GM12878 (cell line): ENCODE data around the gene ERG. TPM values are rescaled to one million over a fixed set of nuclear protein-coding genes. Genes with fewer than 3 reads are reported as not detected.

Source experiments
- ATAC-seq: fragments of 200-7000 bp; cut with Tn5 transposase; 3 replicates; pipeline ENCODE4 v1.9.1; 2020; ENCODE audit warnings: mild to moderate bottlenecking, moderate library complexity
- BruUV-seq: library from RNA; stranded (reverse); fragments of 400-500 nt; replicated peaks from 2 replicates; lab custom pipeline; 2021; lab: Mats Ljungman, UMichigan
- CTCF ChIA-PET: fragments of 300-600 bp; sonication (Branson Sonifier 250); formaldehyde crosslinking; extraction: SDS; loops from one replicate; lab custom pipeline; 2021; ENCODE audit warnings: inconsistent platforms; lab: Yijun Ruan, JAX
- POLR2A ChIA-PET: fragments of 350-600 bp; formaldehyde crosslinking; extraction: SDS; loops from one replicate; lab custom pipeline; 2021; ENCODE audit warnings: inconsistent platforms; lab: Charles Lee
- RAD21 ChIA-PET: fragments of 300-600 bp; sonication (Branson Sonifier 250); formaldehyde crosslinking; loops from one replicate; lab custom pipeline; 2023; ENCODE audit warnings: antibody characterized with exemption; ENCODE audit not compliant: unreplicated experiment; lab: Charles Lee
- SMC1A ChIA-PET: fragments of 300-600 bp; sonication (Branson Sonifier 250); formaldehyde crosslinking; loops from one replicate; lab custom pipeline; 2023; ENCODE audit not compliant: unreplicated experiment, uncharacterized antibody; lab: Charles Lee
- DNase-seq: peaks from one replicate; pipeline ENCODE4 v3.0.0-alpha.2; 2011; ENCODE audit warnings: low read depth, low spot score
- FAIRE-seq: peaks from 3 replicates; lab custom pipeline; 2011; peaks lifted over from hg19 to GRCh38; lab: Jason Lieb, UNC
- H2AFZ ChIP-seq: 2 replicates; pipeline ENCODE4 v1.6.0; 2011; ENCODE audit warnings: low read depth, low read length, control low read depth; ENCODE audit not compliant: control insufficient read depth
- H3K27ac ChIP-seq: 2 replicates; pipeline ENCODE4 v1.5.1; 2011; ENCODE audit warnings: control low read depth; ENCODE audit not compliant: control insufficient read depth, insufficient read depth
- H3K27me3 ChIP-seq, 2 experiments: replicated peaks in 1 of 2; 2 replicates each; pipeline versions ENCODE4 v1.6.0 to v1.6.1; 2011; ENCODE audit warnings: low read length in 1 of 2; ENCODE audit not compliant: control insufficient read depth in 2 of 2, insufficient read depth in 2 of 2
- H3K36me3 ChIP-seq, 2 experiments: 2 replicates each; pipeline ENCODE4 v1.5.1; 2011; ENCODE audit warnings: low read length in 1 of 2; ENCODE audit not compliant: control insufficient read depth in 2 of 2, insufficient read depth in 2 of 2
- H3K4me1 ChIP-seq: 2 replicates; pipeline ENCODE4 v1.6.1; 2011; ENCODE audit warnings: mild to moderate bottlenecking, low read length, moderate library complexity, mixed read lengths; ENCODE audit not compliant: control insufficient read depth, insufficient read depth
- H3K4me2 ChIP-seq: 2 replicates; pipeline ENCODE4 v1.6.0; 2011; ENCODE audit warnings: control low read depth; ENCODE audit not compliant: control insufficient read depth, insufficient read depth
- H3K4me3 ChIP-seq: fragments of 200-600 bp; sonication (generic); 2 replicates; pipeline ENCODE4 v1.5.1; 2016
- H3K79me2 ChIP-seq: 2 replicates; pipeline ENCODE4 v1.6.0; 2011; ENCODE audit warnings: low read length; ENCODE audit not compliant: control insufficient read depth, insufficient read depth
- H3K9ac ChIP-seq: 2 replicates; pipeline ENCODE4 v1.8.0; 2011; ENCODE audit warnings: low read length, control low read depth, mixed read lengths; ENCODE audit not compliant: control insufficient read depth, insufficient read depth
- H3K9me3 ChIP-seq: replicated peaks from 3 replicates; pipeline ENCODE4 v1.5.1; 2011; ENCODE audit warnings: mild to moderate bottlenecking, low read length; ENCODE audit not compliant: control insufficient read depth, insufficient read depth
- H4K20me1 ChIP-seq: 2 replicates; pipeline ENCODE4 v1.6.0; 2011; ENCODE audit not compliant: control insufficient read depth, insufficient read depth
- CREB1 ChIP-seq: IDR thresholded peaks from 2 replicates; pipeline ENCODE4 v1.6.1; 2012; ENCODE audit warnings: low read depth, mild to moderate bottlenecking, inconsistent platforms
- HCFC1 ChIP-seq: fragments of 150-350 bp; IDR thresholded peaks from 2 replicates; pipeline ENCODE4 v1.6.1; 2014; ENCODE audit warnings: low read length
- NFIC ChIP-seq: IDR thresholded peaks from 2 replicates; pipeline ENCODE4 v1.6.1; 2012; ENCODE audit warnings: low read depth, mild to moderate bottlenecking, inconsistent platforms, low read length, moderate library complexity
- RCOR1 ChIP-seq: conservative IDR thresholded peaks from 2 replicates; pipeline ENCODE4 v1.6.1; 2012; ENCODE audit warnings: low read depth, low read length, improper control_type of control experiment
- RUNX3 ChIP-seq: IDR thresholded peaks from 2 replicates; pipeline ENCODE4 v1.6.1; 2012; ENCODE audit warnings: low read length, inconsistent platforms
- SMARCA5 ChIP-seq: fragments of 450-650 bp; IDR thresholded peaks from 2 replicates; pipeline ENCODE4 v1.6.1; 2017; ENCODE audit warnings: mild to moderate bottlenecking
- TBL1XR1 ChIP-seq: IDR thresholded peaks from 2 replicates; pipeline ENCODE4 v1.6.1; 2012; ENCODE audit warnings: low read depth, low read length, improper control_type of control experiment
- ZBTB40 ChIP-seq: fragments of 450-650 bp; IDR thresholded peaks from 2 replicates; pipeline ENCODE4 v1.6.1; 2016; ENCODE audit warnings: mild to moderate bottlenecking, moderate library complexity, borderline replicate concordance
- ZNF274 ChIP-seq: IDR thresholded peaks from one replicate; pipeline ENCODE4 v1.8.0; 2011; ENCODE audit not compliant: insufficient read length, insufficient read depth
- WGBS: methylation state at CpG from one replicate; pipeline ENCODE4 v1.1.6; 2016; ENCODE audit warnings: low lambda C conversion rate; ENCODE audit not compliant: insufficient replicate concordance, insufficient coverage; ENCODE audit errors: missing lambda C conversion rate; 5-methylcytosine and 5-hydroxymethylcytosine counted together
- in situ Hi-C: fragments of 300-500 bp; cut with MboI; formaldehyde crosslinking; loops from 9 replicates; pipeline ENCODE4 v1.14.3; 2018; ENCODE audit warnings: mixed read lengths
- intact Hi-C: fragments of 100-400 bp; cut with micrococcal nuclease; formaldehyde crosslinking; loops from one replicate; pipeline ENCODE4 v1.14.2; 2022; ENCODE audit not compliant: unreplicated experiment
- polyA plus RNA-seq, 11 experiments: library from polyadenylated mRNA; depleted of rRNA in 4 of 11; unstranded in 6 of 11; stranded (reverse) in 5 of 11; fragments of >200 nt; fragmentation: Nextera tagmentation in 4 of 11; fragmentation: Illumina TruSeq in 1 of 11; extraction: Ambion mirVana in 4 of 11; extraction: Trizol in 1 of 11; gene quantifications; 1 replicate in 1 of 11; 2 replicates in 10 of 11; pipeline versions ENCODE4 v1.2.1 to v1.2.3, GENCODE V29; 2011 to 2016; ENCODE audit warnings: inconsistent platforms in 2 of 11, missing spikeins in 2 of 11, low read depth in 1 of 11
- total RNA-seq, 4 experiments: library from RNA; depleted of rRNA in 3 of 4; stranded (reverse); fragments of >200 nt in 3 of 4; fragmentation: Illumina TruSeq in 1 of 4; extraction: Trizol in 1 of 4; gene quantifications; 2 replicates each; pipeline versions ENCODE4 v1.2.1 to v1.2.3, GENCODE V29; 2013 to 2021
- TF ChIP-seq, protein P1 (sequence below): fragments of 150-350 bp; IDR thresholded peaks from 2 replicates; pipeline ENCODE4 v1.6.1; 2014; ENCODE audit warnings: mild to moderate bottlenecking, low read depth, low read length
- TF ChIP-seq, protein P2 (sequence below): IDR thresholded peaks from 2 replicates; pipeline ENCODE4 v1.6.1; 2011; ENCODE audit warnings: borderline replicate concordance, low read depth, mild to moderate bottlenecking, moderate library complexity, mixed read lengths, low read length; ENCODE audit not compliant: insufficient read depth; ENCODE audit errors: extremely low read length

The ERG gene
- total and polyA plus RNA-seq, 10 of the 15 experiments (the other 5 are each of a cell fraction or from before 2014, with no cell fraction given), result not detected

- Histone ChIP-seq H3K4me2 (no peak overlapping the region), H3K36me3 (no peaks in the 10 kb centered on the region), H3K9me3 (no peaks in the 10 kb centered on the region)
- POLR2A ChIA-PET, result interaction anchor here (0.6 kb wide), 1 partner anchor 334 kb away, joined by 3 read pairs; no protein-coding TSS in a partner anchor
- intact Hi-C loops, result no loop called here
- TF ChIP-seq TBL1XR1 (no peak), NFIC (no peak), RCOR1 (no peak), HCFC1 (no peak), CREB1 (no peak), ZBTB40 (no peak), RUNX3 (no peak), SMARCA5 (no peak), ZNF274 (no peak)
- TF ChIP-seq, protein P1, sequence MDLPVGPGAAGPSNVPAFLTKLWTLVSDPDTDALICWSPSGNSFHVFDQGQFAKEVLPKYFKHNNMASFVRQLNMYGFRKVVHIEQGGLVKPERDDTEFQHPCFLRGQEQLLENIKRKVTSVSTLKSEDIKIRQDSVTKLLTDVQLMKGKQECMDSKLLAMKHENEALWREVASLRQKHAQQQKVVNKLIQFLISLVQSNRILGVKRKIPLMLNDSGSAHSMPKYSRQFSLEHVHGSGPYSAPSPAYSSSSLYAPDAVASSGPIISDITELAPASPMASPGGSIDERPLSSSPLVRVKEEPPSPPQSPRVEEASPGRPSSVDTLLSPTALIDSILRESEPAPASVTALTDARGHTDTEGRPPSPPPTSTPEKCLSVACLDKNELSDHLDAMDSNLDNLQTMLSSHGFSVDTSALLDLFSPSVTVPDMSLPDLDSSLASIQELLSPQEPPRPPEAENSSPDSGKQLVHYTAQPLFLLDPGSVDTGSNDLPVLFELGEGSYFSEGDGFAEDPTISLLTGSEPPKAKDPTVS, result no peak
- TF ChIP-seq, protein P2, sequence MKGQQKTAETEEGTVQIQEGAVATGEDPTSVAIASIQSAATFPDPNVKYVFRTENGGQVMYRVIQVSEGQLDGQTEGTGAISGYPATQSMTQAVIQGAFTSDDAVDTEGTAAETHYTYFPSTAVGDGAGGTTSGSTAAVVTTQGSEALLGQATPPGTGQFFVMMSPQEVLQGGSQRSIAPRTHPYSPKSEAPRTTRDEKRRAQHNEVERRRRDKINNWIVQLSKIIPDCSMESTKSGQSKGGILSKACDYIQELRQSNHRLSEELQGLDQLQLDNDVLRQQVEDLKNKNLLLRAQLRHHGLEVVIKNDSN, result no peak
- TF ChIP-seq, all 136 proteins: peak for 0
- in situ Hi-C loops, result no loop called here
- H3K27ac ChIP-seq, result no peak overlapping the region
- no peak overlapping the region for H3K9ac ChIP-seq
- DNase-seq (no peak), ATAC-seq (no peak), FAIRE-seq (no peak)
- RAD21 ChIA-PET, result no interaction called here
- H4K20me1 ChIP-seq, result no peaks in the 10 kb centered on the region
- SMC1A ChIA-PET, result no interaction called here
- WGBS, result 0% methylated on average over 1 of the region's 1 CpG
- peaks cover 0 to 7% of the 10 kb centered on the region in 2 experiments; a peak in 3 of 4 replicates for H3K27me3 ChIP-seq
- no peak overlapping the region for H2AFZ ChIP-seq
- CTCF ChIA-PET, result interaction anchor here (1.1 kb wide), 1 partner anchor 13 kb away, joined by 3 read pairs; no protein-coding TSS in a partner anchor
- no peaks in the 10 kb centered on the region for H3K4me1 ChIP-seq
- no peak overlapping the region for H3K4me3 ChIP-seq
- no TSS peak for BruUV-seq
- no peaks in the 10 kb centered on the region for H3K79me2 ChIP-seq
These were observed 110.1 kb downstream of the ERG start for GRCh38 chr21:38388203-38388602.
